OCI-M1 (cell line): ENCODE measurements around the gene SLC25A15.
A peak's percentile ranks its signal among the peaks of the same experiment; 100 is the strongest.

ENCODE experiments used
- DNase-seq: peaks from one replicate; lab custom pipeline; 2025; lab: John Stamatoyannopoulos, UW

The SLC25A15 gene

DNA sequence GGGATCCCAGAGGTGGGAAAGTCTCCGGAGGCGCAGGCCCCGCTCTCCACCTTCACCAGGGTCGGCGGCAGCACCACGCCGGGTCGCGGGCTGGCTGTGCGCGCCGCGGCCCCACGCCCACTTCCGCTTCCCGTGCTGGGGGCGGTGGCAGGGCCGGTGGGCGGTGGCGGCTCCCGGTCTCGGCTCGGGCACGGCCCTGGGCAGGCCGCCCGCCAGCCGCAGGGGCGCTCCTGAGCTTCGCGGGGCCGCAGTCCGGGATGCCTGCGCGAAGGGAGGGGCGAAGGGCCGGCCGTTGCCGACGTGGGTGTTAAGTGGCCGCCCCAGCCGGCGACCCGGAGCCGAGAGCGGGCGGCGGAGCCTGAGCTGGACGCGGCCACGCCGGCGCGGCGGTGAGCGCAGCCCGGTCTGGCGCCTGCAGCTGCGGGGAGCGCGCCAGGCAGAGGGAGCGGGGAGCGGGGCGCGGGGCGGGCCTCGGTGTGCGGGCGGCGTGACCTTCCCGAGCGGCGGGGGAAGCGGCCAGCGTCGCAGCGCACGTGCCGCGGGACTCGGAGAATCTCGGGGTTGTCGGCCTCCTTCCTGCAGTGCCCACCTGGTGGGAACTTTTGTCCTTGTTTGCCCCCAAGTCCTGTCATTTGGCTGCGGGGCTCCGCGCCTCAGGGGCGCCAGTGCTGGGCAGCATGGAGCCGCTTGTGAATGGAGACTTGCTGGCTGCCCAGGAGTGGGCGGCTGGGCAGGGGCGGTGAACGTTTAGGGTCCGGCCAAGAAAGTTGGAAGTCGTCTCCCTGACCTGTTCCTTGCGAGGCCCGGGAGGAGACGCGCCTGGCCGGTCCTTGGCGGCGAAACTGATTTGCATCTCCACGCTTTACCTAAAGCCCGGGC is at the start of gene SLC25A15:
SLC25A15 (plus strand) TSS at position 337 of the 879 bp plus-strand sequence. CDS start 3,616 bp downstream, outside the sequence.
- DNase-seq: peak; percentile 91

DNA sequence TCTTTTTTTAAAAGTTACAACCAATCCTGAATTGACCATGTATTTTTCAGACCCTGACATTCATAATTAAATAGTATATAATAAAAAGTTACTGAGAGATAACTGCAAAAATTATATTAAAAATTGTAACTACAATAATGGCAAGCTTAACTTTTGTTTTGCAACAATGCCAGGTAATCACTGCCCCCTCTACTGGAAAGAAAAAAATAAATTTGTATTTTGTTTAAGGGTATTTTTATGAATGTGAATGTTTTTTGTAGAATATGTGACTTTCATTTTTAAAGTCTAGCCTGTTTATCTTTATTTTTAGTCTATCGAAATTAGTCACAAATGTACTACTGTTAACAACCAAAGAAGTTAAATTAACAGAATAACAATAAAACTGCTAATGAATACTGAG is 40.1 kb upstream of the SLC25A15 start:
- DNase-seq: no peak

- DNase-seq: no peak
Measured at GRCh38 chr13:40755082-40755700, 34.2 kb upstream of the SLC25A15 start.

GRCh38 chr13:40756042-40756441 is 33.4 kb upstream of the SLC25A15 start:
- DNase-seq: no peak

GRCh38 chr13:40758811-40759210 is 30.6 kb upstream of the SLC25A15 start:
- DNase-seq: no peak

- no peak for DNase-seq
Measured at GRCh38 chr13:40762849-40763248, 26.6 kb upstream of the SLC25A15 start.

GRCh38 chr13:40764587-40765403 is 24.6 kb upstream of the SLC25A15 start:
- no peak for DNase-seq

- no peak for DNase-seq
Measured at GRCh38 chr13:40765602-40766001, 23.8 kb upstream of the SLC25A15 start.

- no peak for DNase-seq
Measured at GRCh38 chr13:40769970-40770369, 19.4 kb upstream of the SLC25A15 start.

DNA sequence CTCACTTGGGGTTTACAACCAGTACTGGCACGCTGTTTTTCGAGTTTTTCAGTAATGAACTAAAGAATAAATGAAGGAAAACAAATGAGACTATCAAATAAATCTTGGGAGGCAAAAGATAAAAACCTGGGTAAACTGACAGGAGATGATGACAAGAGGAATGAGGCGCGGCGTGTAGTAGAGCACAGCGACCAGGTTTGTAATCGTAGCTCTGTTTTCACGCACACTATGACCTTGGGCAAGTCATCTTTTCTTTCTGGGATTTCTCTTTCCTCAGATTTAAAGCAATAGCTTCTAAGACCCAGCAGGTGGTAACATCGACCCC is 18.8 kb upstream of the SLC25A15 start:
- DNase-seq: no peak

GRCh38 chr13:40770934-40771618 is 18.3 kb upstream of the SLC25A15 start, which contains the start of gene MRPS31:
Gene MRPS31, minus strand, starts transcription at chr13:40771190. Its CDS starts 54 bp downstream, at chr13:40771136.
- peak; percentile 98 for DNase-seq

DNA sequence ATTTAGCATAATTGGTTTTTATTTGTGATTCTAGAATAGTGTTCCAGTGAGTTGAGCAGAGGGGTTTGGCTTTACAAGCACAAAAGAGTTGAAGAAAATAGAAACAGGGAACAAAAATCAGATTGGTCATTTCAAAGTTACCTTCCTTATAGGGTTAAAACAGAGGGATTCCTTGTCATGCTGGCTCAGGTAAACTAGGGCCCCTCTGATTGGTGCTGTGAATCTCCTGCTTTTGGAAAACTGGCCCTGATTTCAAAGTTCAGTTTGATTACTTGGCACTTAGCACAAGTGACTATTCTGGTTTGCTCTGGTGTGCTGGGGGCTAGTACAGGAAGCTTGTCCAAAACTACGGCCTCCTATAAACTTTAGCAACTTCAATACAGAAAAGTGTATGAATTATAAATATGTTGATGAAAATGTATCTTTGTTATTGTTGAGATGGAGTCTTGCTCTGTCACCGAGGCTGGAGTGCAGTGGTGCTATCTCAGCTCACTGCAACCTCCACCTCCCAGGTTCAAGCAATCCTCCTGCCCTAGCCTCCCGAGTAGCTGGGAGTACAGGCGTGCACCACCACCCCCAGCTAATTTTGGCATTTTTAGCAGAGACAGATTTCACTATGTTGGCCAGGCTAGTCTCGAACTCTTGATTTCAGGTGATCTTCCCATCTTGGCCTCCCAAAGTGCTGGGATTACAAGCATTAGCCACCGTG is 16.5 kb upstream of the SLC25A15 start:
- DNase-seq: no peak

DNA sequence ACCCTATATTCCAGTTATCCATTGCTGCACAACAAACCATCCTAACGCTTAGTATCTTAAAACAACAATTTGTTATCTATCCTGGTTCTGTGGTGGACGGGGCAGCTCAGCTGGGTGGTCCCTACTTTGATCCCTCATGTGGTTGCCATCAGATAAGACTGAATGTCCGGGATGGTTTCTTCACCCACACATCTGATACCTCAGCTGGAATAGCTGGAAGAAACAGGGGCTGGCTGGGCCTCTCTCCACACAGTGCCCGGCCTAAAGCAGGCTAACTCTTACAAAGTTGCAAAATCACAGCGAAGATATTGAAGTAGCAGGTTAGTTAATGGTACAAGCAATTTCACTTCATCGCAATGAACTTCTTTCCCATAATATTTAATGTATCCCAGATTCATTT is 14.7 kb upstream of the SLC25A15 start:
- DNase-seq: no peak

DNA sequence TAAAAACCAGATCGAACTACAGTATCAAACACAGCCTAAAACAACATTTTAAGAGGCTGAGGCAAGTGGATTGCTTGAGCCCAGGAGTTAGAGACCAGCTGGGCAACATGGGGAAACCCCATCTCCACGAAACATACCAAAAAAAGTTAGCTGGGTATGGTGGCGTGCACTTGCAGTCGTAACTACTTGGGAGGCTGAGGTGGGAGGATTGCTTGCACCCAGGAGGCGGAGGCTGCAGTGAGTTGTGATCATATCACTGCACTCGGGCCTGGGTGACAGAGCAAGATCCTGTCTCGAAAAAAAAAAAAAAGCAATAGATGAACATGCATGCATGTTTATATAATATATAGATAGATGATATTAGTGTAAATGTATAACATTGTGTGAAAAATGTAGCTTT is 13.2 kb upstream of the SLC25A15 start:
- no peak for DNase-seq

- DNase-seq: peak; percentile 88
Measured at GRCh38 chr13:40776681-40777165, 12.7 kb upstream of the SLC25A15 start.

DNA sequence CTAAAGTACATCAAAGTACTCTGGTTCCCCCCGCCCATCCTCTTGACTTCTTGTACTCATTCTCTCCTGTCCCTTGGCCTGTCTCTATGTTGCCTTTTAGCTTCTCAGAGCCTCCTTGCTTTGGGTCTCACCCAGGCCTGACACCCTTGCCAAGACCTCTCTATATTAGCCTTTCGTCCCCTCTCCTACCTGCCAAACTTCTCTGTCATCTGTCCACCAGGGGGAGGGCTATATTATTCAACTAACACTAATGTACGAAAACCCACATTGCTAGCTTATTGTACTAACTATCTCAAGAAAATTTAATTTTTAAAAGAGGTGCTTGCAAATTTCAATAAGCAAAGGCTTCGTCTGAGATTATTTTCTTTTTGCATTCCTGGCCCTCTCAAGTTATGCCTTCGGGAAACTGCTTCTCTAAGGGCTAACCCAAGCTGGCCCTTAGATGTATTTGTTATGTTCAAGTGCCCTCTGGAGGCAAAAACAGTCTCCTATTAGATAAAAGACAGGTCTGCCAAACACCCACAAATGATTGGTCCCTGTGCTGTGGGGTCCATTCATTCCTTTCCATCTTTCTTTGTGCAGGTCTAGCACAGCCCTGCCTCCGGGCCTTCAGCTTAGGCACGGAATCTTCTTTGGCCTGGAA is 12.1 kb upstream of the SLC25A15 start:
- DNase-seq: peak; percentile 84

GRCh38 chr13:40777809-40778175 is 11.6 kb upstream of the SLC25A15 start:
- DNase-seq: no peak

DNA sequence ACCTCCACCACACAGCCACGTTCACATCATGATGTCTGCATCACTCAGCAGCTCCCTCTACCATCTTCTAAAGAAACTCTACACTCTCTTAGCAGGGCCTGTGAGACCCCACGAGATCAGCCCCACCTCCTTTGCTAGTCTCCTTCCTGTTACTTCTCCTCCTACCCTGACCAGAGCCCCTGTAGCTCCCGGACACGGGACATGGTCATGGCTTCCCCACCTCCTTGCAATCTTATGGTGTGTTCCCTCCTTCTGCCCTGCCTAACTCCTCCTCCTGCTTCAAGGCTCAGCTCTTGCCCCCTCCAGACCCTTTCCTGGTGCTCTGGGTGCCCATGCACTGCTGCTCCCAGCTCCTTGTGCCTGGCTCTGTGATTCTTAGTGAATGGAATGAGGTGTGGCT is 10.4 kb upstream of the SLC25A15 start:
- DNase-seq: no peak

- no peak for DNase-seq
Measured at GRCh38 chr13:40779796-40780285, 9.6 kb upstream of the SLC25A15 start.

GRCh38 chr13:40780822-40781401 is 8.5 kb upstream of the SLC25A15 start:
- peak; percentile 36 for DNase-seq
